ENCODE results near the gene PTBP1. TPM values are rescaled to one million over a fixed set of nuclear protein-coding genes. Genes with fewer than 3 reads are reported as not detected.
"Not testable (repeated sequence)": the region's sequence is repeated elsewhere in the genome, so short reads cannot be mapped to it uniquely, and the experiment has no call there.

PTBP1 gene
- total RNA-seq, 4 donors from 2014 or later: 106 to 195 (median 137) TPM

GRCh38 chr19:850221-850978 lies 53.1 kb downstream of the PTBP1 start:
- TF ChIP-seq CTCF (IDR thresholded peaks at IDR 0.05): no peak
- DNase-seq (ENCODE audit: low spot score) (peak; percentile 65), ATAC-seq (ENCODE audit: low FRiP score) (peak; percentile 80)

- ATAC-seq (ENCODE audit: low FRiP score) (no peak), DNase-seq (ENCODE audit: low spot score) (no peak)
- TF ChIP-seq CTCF (IDR thresholded peaks at IDR 0.05): no peak
Observed at GRCh38 chr19:850979-851335, 53.7 kb downstream of the PTBP1 start.

- ATAC-seq (ENCODE audit: low FRiP score): no peak
- DNase-seq (ENCODE audit: low spot score): no peak
- TF ChIP-seq CTCF (IDR thresholded peaks at IDR 0.05): no peak
Observed at GRCh38 chr19:852136-853013, 55.1 kb downstream of the PTBP1 start, which contains the start of gene ELANE. TSS of gene ELANE (plus strand) at chr19:852303. CDS start at chr19:852329, 26 bp downstream.

GRCh38 chr19:853014-853585 lies 55.8 kb downstream of the PTBP1 start:
- ATAC-seq (ENCODE audit: low FRiP score) (no peak), DNase-seq (ENCODE audit: low spot score) (no peak)
- TF ChIP-seq CTCF (IDR thresholded peaks at IDR 0.05): no peak

- not testable (repeated sequence) for ATAC-seq (ENCODE audit: low FRiP score); DNase-seq (ENCODE audit: low spot score)
Observed at GRCh38 chr19:853614-854220, 56.5 kb downstream of the PTBP1 start.

GRCh38 chr19:854549-854948 lies 57.3 kb downstream of the PTBP1 start:
- no peak for ATAC-seq (ENCODE audit: low FRiP score)
- no peak for DNase-seq (ENCODE audit: low spot score)
- TF ChIP-seq CTCF (IDR thresholded peaks at IDR 0.05): no peak

- ATAC-seq (ENCODE audit: low FRiP score) (no peak), DNase-seq (ENCODE audit: low spot score) (no peak)
- no peak for TF ChIP-seq CTCF (IDR thresholded peaks at IDR 0.05)
Observed at GRCh38 chr19:855142-855541, 57.9 kb downstream of the PTBP1 start.
